Measurements from ENCODE around the gene TANGO6.
A peak's percentile ranks its signal among the peaks of the same experiment; 100 is the strongest.

TANGO6 gene

GRCh38 chr16:69064764-69065313 is 221.5 kb downstream of the TANGO6 start:
- DNase-seq = no peak

- DNase-seq = no peak
Measured at GRCh38 chr16:69069504-69069903, 226.2 kb downstream of the TANGO6 start.

- DNase-seq = no peak
Measured at GRCh38 chr16:69071036-69071435, 227.7 kb downstream of the TANGO6 start.

- DNase-seq = no peak
Measured at GRCh38 chr16:69072640-69072974, 229.3 kb downstream of the TANGO6 start.

GRCh38 chr16:69073181-69073702 is 229.9 kb downstream of the TANGO6 start:
- DNase-seq = no peak

- no peak for DNase-seq
Measured at GRCh38 chr16:69077251-69077650, 233.9 kb downstream of the TANGO6 start.

- no peak for DNase-seq
Measured at GRCh38 chr16:69078073-69078472, 234.7 kb downstream of the TANGO6 start.

GRCh38 chr16:69079697-69080096 is 236.4 kb downstream of the TANGO6 start:
- DNase-seq = no peak

- no peak for DNase-seq
Measured at GRCh38 chr16:69083306-69083941, 240.1 kb downstream of the TANGO6 start.

GRCh38 chr16:69084289-69084688 is 241.0 kb downstream of the TANGO6 start:
- no peak for DNase-seq

- DNase-seq = no peak
Measured at GRCh38 chr16:69085032-69085695, 241.8 kb downstream of the TANGO6 start.

GRCh38 chr16:69087161-69087581 is 243.8 kb downstream of the TANGO6 start:
- no peak for DNase-seq

GRCh38 chr16:69088684-69089083 is 245.4 kb downstream of the TANGO6 start:
- no peak for DNase-seq

- peak; percentile 3 for DNase-seq
Measured at GRCh38 chr16:69089091-69089910, 246.0 kb downstream of the TANGO6 start.

- peak; percentile 72 for DNase-seq
Measured at GRCh38 chr16:69093974-69094373, 250.6 kb downstream of the TANGO6 start.

GRCh38 chr16:69094501-69094900 is 251.2 kb downstream of the TANGO6 start:
- DNase-seq = no peak

- no peak for DNase-seq
Measured at GRCh38 chr16:69095193-69095592, 251.9 kb downstream of the TANGO6 start.

GRCh38 chr16:69100071-69100691 is 256.9 kb downstream of the TANGO6 start:
- DNase-seq = peak; percentile 7

- DNase-seq = no peak
Measured at GRCh38 chr16:69105501-69106361, 262.4 kb downstream of the TANGO6 start, which contains the start of gene HAS3. HAS3 (plus strand) TSS chr16:69105653; CDS start chr16:69109396, 3,743 bp downstream.

GRCh38 chr16:69106491-69107315 is 263.4 kb downstream of the TANGO6 start:
- DNase-seq = no peak
